ENCODE data around the gene OXNAD1.

GRCh38 chr3:16311960-16312451 is 47.0 kb downstream of the OXNAD1 start:
- TF ChIP-seq POLR2A (IDR thresholded peaks at IDR 0.05) (no peak), CTCF (IDR thresholded peaks at IDR 0.05) (no peak)

All from right lobe of liver (tissue), 4 donors.